ENCODE data around the gene OR8B8. TPM values are rescaled to one million over a fixed set of nuclear protein-coding genes. Genes with fewer than 3 reads are reported as not detected.
A peak's percentile ranks its signal among the peaks of the same experiment; 100 is the strongest.
"Not testable (repeated sequence)": the region's sequence is repeated elsewhere in the genome, so short reads cannot be mapped to it uniquely, and the experiment has no call there.

Gene OR8B8
- total RNA-seq, 1 donor from 2014 or later = not detected

DNA sequence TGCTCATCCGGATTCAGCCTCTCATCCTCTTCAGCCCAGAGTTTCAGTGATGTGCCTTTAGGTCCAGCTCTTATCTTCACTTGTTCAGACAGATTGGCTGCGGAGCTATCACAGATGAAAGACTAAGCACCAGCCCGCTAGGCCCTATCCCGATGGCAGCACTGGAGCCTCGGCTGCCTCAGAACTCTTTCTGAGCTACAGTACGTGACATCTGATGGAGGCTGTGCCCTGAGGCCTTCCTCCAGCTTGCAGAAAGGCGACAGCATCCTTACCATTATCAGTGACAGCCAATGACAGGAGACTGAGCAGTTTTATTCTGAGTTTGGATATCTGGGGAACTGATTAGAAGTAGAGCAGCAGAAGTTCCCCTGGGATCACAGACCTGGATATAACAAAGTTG is 4.0 kb downstream of the OR8B8 start:
- DNase-seq = no peak

DNA sequence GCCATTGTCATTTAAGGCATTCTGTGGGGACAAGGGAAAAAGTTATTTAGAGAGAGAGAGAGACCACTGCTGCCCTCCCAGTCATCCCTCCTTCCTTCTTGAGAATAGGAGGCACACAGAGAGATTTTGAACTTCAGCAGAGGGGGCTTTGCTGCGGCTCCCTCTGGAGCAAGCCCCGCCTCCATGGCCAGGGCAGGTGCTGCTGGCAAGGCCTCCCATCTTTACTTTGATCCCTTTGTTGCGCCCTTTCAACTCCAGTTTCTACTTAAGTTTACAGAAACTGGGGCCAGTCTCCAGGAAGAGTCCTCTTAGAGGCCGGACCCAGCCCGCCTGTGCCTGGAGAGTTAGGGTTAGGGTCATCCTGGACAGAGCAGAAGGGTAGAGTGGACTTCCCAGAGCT is 4.4 kb downstream of the OR8B8 start:
- DNase-seq = no peak

DNA sequence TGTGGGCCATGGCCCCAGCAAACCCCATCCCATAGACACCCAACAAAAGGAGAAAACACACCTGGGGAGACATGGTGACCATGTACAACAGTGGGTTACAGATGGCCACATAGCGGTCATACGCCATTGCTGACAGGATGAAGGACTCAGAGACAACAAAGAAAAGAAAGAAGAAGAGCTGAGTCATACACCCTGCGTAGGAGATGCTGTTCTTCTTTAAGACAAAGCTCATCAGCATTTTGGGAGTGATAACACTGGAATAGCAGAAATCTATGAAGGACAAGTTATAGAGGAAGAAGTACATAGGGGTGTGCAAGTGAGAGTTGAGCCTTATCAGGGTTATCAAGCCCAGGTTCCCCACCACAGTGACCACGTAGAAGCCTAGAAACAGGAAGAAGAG is 4.9 kb downstream of the OR8B8 start:
- DNase-seq = no peak

DNA sequence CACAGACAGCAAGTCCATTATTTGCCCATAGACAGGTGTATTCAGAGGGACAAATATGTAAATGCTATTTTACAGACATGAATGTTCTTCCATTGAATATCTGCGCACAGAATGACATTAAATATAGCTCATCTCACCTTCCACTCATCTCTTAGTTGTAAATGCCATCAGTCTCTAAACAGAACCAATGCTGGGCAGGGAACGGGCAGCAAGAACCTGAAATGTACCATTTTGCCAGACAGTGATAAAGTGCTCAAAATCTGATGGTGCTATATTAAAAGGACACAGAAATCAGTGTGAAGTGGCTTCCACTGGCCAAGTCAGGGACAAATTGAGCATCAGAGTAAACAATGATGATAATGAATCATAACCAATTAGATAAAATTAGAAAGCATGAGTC is 10.8 kb downstream of the OR8B8 start:
- DNase-seq = no peak

DNA sequence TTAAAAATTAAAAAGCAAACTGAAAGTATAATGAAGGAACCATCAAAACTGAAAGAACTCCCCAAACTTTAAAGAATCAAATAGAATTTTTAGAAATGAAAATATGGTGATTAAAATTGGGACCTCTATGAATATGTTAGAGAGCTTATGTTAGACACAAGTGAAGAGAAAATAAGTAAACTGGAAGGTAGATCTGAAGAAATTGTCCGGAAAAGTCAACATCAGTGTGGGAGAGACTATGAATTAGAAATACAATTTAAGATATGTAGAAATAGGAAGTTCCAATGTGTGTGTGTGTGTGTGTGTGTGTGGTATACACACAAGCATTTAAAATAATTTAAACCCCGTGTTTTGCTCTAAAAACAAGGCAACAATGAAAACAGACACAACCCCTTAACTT is 15.9 kb downstream of the OR8B8 start:
- DNase-seq = no peak

DNA sequence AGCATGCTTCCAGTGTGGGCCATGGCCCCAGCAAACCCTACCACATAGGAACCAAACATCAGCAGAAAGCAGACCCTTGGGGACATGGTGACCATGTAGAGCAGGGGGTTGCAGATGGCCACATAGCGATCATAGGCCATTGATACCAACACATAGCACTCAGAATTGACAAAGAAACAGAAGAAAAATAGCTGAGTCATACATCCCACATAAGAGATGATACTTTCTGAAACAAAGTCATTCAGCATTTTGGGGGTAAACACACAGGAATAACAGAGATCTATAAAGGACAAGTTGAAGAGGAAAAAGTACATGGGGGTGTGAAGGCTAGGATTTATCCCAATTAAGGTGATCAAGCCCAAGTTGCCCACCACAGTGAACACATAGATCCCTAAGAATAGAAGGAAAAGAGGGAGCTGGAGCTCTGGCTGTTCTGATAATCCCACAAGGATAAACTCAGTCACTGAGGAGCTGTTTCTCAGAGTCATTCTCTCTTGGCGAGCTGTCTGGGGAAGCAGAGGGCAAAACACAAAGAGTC is 21.0 kb downstream of the OR8B8 start, which contains the start of gene OR8B4:
Gene OR8B4, minus strand, starts transcription at position 488 of the 538 bp plus-strand sequence. Its CDS starts 0 bp downstream, at position 488.
- DNase-seq = no peak

DNA sequence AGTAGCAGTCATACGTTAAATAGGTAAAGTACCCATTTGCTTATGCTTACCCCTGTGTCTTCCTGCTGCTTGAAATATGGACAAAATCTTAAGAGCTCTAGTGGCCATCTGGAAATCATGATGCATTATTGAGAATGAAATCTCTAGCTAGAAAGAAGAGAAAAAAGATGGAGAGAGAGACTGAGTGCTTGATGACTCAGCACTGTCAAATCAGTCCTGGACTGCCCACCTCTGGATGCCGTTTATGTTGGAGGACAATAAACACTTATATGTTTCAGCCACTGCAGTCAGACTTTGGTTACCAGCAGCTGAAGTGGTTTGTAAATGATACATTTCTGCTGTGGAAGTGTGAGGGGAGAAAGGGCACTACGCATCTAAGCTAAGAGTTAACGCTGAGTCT is 24.5 kb downstream of the OR8B8 start:
- no peak for DNase-seq

DNA sequence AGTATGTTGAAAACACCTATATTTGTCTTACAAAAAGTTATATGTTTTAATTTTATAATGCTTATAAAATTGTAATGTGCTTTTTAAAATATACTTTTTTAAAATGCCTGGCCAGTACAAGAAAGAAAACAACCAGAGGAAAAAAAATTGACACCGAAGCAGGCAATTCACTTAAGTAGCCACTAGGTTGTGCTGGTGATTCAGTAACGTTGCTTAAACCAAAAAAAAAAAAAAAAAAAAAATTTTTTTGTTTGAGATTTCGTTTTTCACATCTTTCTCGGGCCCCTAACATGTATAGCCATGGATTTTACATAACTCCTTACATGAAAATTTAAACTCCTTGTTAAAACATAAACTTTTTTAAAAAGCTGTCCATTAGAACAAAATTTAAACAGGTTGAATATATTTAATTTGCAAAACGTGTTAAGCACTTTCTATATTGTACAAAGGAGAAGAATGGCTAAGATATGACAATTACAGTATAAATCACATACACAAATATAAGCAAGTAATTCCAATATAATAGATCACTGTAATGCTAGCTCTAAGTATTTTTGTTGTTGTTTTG is 30.1 kb downstream of the OR8B8 start:
- peak; percentile 64 for DNase-seq

DNA sequence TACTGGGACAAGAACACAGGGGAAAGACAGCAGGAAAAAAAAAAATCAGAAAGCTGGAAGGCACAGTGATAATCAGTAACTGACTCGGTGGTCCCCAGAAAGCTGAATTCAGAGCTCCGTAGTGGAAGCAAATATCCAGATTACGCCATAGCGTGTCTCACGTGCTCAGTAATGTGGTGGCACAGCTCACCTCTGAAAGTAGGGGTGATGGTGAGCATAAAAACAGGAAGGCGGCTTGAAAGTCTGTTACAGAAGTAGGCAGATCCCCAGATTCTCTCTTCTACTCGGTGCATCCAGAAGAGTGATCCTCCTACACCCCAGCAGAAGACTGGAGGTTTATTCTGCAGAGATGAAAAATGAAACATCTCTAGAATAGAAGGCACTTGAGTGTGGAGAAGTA is 35.6 kb downstream of the OR8B8 start:
- DNase-seq = no peak

DNA sequence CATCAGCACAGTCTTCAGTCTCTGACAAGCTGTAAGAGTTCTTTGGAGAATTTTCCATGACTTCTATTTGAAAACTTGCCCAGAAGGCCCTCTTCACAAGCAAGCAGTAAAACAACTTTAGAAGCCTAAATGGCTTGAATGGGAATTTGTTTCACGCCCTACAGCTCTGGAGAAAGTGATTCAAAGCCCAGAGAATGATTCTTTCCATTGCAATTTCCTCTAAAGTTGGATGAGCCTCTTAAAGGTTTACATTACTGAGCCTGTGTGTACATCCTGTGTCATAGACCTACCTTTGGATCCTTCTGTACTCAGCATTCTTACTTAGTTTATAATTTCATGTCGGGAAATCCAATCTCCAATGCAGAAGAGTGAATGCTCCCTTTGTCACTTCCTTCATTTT is 39.9 kb downstream of the OR8B8 start:
- DNase-seq = no peak

DNA sequence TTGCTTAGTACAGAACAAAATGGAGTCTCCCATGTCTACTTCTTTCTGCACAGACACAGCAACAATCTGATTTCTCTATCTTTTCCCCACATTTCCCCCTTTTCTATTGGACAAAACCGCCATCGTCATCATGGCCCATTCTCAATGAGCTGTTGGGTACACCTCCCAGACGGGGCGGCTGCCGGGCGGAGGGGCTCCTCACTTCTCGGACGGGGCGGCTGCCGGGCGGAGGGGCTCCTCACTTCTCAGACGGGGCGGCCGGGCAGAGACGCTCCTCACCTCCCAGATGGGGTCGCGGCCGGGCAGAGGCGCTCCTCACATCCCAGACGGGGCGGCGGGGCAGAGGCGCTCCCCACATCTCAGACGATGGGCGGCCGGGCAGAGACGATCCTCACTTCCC is 42.3 kb downstream of the OR8B8 start:
- DNase-seq = not testable (repeated sequence)

DNA sequence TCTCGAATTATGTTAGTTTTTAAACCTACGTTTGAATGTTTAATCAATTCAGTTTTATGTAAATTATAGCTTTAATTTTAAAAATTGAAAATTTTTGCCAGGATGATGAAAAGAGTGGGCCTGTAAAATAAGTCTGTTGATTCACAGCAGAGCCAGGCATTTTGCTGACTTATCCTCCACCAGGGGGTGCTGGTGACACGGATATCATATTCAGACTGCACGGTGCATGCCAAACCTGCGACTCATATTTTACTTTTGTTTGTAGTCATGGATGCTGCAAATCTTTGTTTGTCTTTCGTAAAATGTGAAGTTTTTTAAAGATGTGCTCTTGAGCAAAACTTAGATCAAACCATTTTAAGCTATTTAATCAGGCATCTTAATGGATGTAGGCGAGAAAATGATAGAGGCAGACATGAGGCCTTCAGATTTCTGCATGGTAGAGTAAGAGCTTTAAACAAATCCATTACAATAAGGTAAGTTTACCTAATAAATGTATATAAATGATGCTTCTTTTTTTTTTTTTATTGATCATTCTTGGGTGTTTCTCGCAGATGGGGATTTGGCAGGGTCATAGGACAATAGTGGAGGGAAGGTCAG is 43.1 kb downstream of the OR8B8 start:
- DNase-seq = peak; percentile 71

DNA sequence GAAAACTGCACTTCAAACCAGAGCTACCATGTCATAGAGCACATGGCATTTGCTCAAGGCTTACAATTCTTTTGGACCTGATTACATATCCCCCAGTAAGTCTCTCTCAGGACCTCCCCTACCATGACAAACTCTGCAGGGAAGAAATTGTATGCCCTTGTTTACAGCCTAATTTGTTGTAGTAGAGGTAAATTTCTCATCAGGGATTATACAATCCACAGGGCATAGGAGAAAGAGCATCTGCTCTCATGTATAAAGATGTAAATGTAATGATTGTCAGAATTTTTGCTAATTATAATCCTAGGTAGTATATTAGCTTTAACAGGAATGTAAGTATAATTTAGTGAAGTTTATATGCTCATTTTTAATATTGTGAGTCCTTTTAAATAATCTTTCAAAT is 46.6 kb downstream of the OR8B8 start, which contains the start of gene OR8B3:
Gene OR8B3, minus strand, starts transcription at position 101 of the 400 bp plus-strand sequence. CDS start 1,673 bp downstream, outside the sequence.
- no peak for DNase-seq

DNA sequence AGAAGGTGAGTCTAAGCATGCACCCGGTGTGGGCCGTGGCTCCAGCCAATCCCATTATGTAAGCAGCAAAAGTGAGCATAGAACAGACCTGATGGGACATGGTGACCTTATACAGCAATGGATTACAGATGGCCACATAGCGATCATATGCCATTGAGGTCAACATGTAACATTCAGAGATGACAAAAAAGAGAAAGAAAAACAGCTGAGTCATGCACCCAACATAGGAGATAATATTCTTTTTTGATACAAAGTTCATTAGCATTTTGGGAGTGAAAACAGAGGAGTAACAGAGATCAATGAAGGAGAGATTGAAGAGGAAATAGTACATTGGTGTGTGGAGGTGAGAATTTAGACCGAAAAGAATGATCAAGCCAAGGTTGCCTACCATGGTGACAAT is 48.6 kb downstream of the OR8B8 start:
- DNase-seq = not testable (repeated sequence)

DNA sequence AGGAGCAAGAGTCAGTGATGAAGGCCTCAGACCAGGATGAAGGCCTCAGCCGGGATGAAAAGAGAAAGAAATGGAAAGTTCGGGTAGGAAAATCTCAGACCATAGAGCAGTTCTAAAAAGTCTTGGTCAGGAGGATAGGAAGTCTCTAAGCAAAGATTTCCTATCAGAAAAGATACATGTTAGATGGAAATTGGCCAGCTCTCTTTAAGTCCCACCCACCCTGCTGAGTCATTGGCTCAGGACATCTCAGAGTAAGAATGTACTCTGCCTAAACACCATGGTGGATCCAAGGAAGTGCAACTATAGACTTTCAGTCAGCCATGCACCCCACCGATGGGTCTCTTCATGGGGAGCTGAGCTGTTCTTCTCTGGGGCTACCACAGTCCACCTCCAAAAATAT is 51.1 kb downstream of the OR8B8 start:
- no peak for DNase-seq

Other genes starting within 250 kb of the OR8B8 start
- gene OR8G1, start 204.6 kb downstream of the OR8B8 start, total RNA-seq = not detected
- gene OR8G5, start 189.3 kb downstream of the OR8B8 start, total RNA-seq = not detected
- 0.10 TPM for gene OR8D1, start 131.7 kb downstream of the OR8B8 start, total RNA-seq
- gene OR8D2, start 125.5 kb downstream of the OR8B8 start, total RNA-seq = not detected
- not detected for gene OR8B2, start 61.2 kb downstream of the OR8B8 start, total RNA-seq
- gene OR8B3, start 46.7 kb downstream of the OR8B8 start, total RNA-seq = not detected
- not detected for gene OR8B4, start 20.8 kb downstream of the OR8B8 start, total RNA-seq
- not detected for gene OR8B12, start 98.0 kb upstream of the OR8B8 start, total RNA-seq
- not detected for gene OR8A1, start 124.3 kb upstream of the OR8B8 start, total RNA-seq
- not detected for gene PANX3, start 165.7 kb upstream of the OR8B8 start, total RNA-seq
- 24.0 TPM for gene TBRG1, start 177.2 kb upstream of the OR8B8 start, total RNA-seq
- 7.2 TPM for gene SIAE, start 228.0 kb upstream of the OR8B8 start, total RNA-seq
- 4.5 TPM for gene SPA17, start 228.2 kb upstream of the OR8B8 start, total RNA-seq